DMS 273 (cell line): Measurements from ENCODE around the gene ACSM6.

Experiments
- DNase-seq: peaks from one replicate; lab custom pipeline; 2025; ENCODE audit not compliant: unreplicated experiment; lab: John Stamatoyannopoulos, UW

The ACSM6 gene

GRCh38 chr10:95243318-95243617 lies 49.2 kb downstream of the ACSM6 start:
- DNase-seq = no peak

- DNase-seq = no peak
Observed at GRCh38 chr10:95244152-95244551, 50.1 kb downstream of the ACSM6 start.

GRCh38 chr10:95245425-95246055 lies 51.5 kb downstream of the ACSM6 start:
- no peak for DNase-seq

- peak; percentile 86 for DNase-seq
Observed at GRCh38 chr10:95246582-95247051, 52.6 kb downstream of the ACSM6 start.

- no peak for DNase-seq
Observed at GRCh38 chr10:95247200-95247880, 53.3 kb downstream of the ACSM6 start.

- no peak for DNase-seq
Observed at GRCh38 chr10:95247881-95248583, 54.0 kb downstream of the ACSM6 start.

- DNase-seq = no peak
Observed at GRCh38 chr10:95248989-95249388, 55.0 kb downstream of the ACSM6 start.

GRCh38 chr10:95249467-95249866 lies 55.4 kb downstream of the ACSM6 start:
- no peak for DNase-seq

- no peak for DNase-seq
Observed at GRCh38 chr10:95250856-95251255, 56.8 kb downstream of the ACSM6 start.

GRCh38 chr10:95253007-95253406 lies 59.0 kb downstream of the ACSM6 start:
- no peak for DNase-seq

- no peak for DNase-seq
Observed at GRCh38 chr10:95253686-95254085, 59.6 kb downstream of the ACSM6 start.

- DNase-seq = no peak
Observed at GRCh38 chr10:95254629-95255028, 60.6 kb downstream of the ACSM6 start.

- DNase-seq = no peak
Observed at GRCh38 chr10:95256268-95256667, 62.2 kb downstream of the ACSM6 start.

GRCh38 chr10:95257849-95258248 lies 63.8 kb downstream of the ACSM6 start:
- no peak for DNase-seq

GRCh38 chr10:95260397-95260881 lies 66.4 kb downstream of the ACSM6 start:
- no peak for DNase-seq

GRCh38 chr10:95260909-95261552 lies 67.0 kb downstream of the ACSM6 start:
- no peak for DNase-seq

GRCh38 chr10:95261926-95262325 lies 67.9 kb downstream of the ACSM6 start:
- no peak for DNase-seq

GRCh38 chr10:95262763-95263518 lies 68.9 kb downstream of the ACSM6 start:
- no peak for DNase-seq

- no peak for DNase-seq
Observed at GRCh38 chr10:95263864-95264226, 69.8 kb downstream of the ACSM6 start.

GRCh38 chr10:95264227-95265051 lies 70.4 kb downstream of the ACSM6 start:
- DNase-seq = no peak
